Spleen (tissue), 7 donors: ENCODE results near the gene DIRAS1.

Source experiments
- CTCF ChIP-seq, 11 experiments: fragments of 200-600 bp in 7 of 11; fragments of 450-650 bp in 4 of 11; sonication (generic) in 4 of 11; IDR thresholded peaks in 8 of 11; conservative IDR thresholded peaks in 3 of 11; 1 replicate in 7 of 11; 2 replicates in 4 of 11; pipeline versions ENCODE4 v1.4.0 to v1.8.0; 2016 to 2021; ENCODE audit warnings: antibody characterized with exemption in 11 of 11, inconsistent platforms in 4 of 11, mild to moderate bottlenecking in 1 of 11
- POLR2A ChIP-seq, 3 donors: fragments of 450-650 bp; IDR thresholded peaks; one replicate each; pipeline ENCODE4 v1.5.1; 2017; ENCODE audit warnings: antibody characterized with exemption in 3 of 3, mild to moderate bottlenecking in 1 of 3
- POLR2AphosphoS5 ChIP-seq, 3 donors: sonication (generic); formaldehyde crosslinking; IDR thresholded peaks; one replicate each; pipeline ENCODE4 v1.5.1; 2017; ENCODE audit warnings: antibody characterized with exemption in 3 of 3
- donor health status: DM: no; HTN: no; CAD: no; lungs with moderate emphysema.
- donor health status: DM: no; HTN: no; CAD: no.
- donor health status: DM: no; HTN: no; CAD: no.

GRCh38 chr19:2769218-2769617, 48.0 kb upstream of the DIRAS1 start:
- TF ChIP-seq CTCF (IDR thresholded peaks at IDR 0.05 in 8 of 11, conservative IDR thresholded peaks at IDR 0.05 in 3 of 11) (no peak), POLR2A (IDR thresholded peaks at IDR 0.05) (no peak), POLR2AphosphoS5 (IDR thresholded peaks at IDR 0.05) (no peak)
